ENCODE data around the gene PDCD4. TPM values are rescaled to one million over a fixed set of nuclear protein-coding genes. Genes with fewer than 3 reads are reported as not detected.

Gene PDCD4
- total and polyA plus RNA-seq, 2 donors (not counting 3 experiments of a cell fraction or from before 2014, with no cell fraction given), result 14.4 to 47.9 TPM

DNA sequence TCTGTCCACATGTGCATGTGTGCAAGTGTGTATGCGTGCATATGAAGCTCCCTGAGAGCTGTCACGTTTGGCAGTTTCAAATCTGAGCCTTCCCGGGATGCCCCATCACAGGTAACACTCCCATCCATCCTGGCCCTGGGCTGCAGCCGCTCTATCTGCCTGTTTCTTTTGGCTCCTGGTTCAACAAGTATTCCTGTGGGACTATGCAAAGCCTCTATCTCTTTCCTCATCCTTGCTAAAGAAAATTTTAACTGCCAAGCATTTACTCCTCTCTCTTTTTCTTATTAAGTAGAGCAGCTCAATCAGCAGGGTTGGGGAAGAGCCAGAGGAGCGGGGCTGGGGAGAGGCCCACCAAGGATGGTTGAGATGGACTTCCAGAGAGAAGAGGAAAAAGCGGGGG lies 24.4 kb upstream of the PDCD4 start:
- Histone ChIP-seq H3K4me2 (ENCODE audit: insufficient read depth, low read length) (no peak overlapping the region), H3K27ac (ENCODE audit: insufficient read depth, low read depth, low read length) (no peak overlapping the region), H3K27me3 (ENCODE audit: control insufficient read depth in 2 of 2, insufficient read depth in 2 of 2, low read length in 2 of 2) (peaks cover 0 to 1% of the 10 kb centered on the region in 2 experiments), H3K9ac (replicated peaks; ENCODE audit: extremely low read depth, insufficient read depth, low read length) (no peak overlapping the region), H3K9me1 (replicated peaks; ENCODE audit: control insufficient read depth, extremely low read depth, insufficient read depth, low read length) (no peaks in the 10 kb centered on the region), H2AFZ (ENCODE audit: low read depth, low read length) (no peak overlapping the region), H3K9me3 (replicated peaks; ENCODE audit: control insufficient read depth, insufficient read depth, low read length) (no peaks in the 10 kb centered on the region), H3K79me2 (ENCODE audit: control insufficient read depth, insufficient read depth, low read length) (no peaks in the 10 kb centered on the region), H4K20me1 (replicated peaks; ENCODE audit: control insufficient read depth, extremely low read depth, insufficient read depth, low read length) (no peaks in the 10 kb centered on the region), H3K4me3 (replicated peaks in 1 of 3; ENCODE audit: insufficient read depth in 1 of 3, low read depth in 1 of 3, low read length in 3 of 3) (no peak overlapping the region), H3K4me1 (ENCODE audit: control insufficient read depth, extremely low read depth, insufficient read depth, low read length) (no peaks in the 10 kb centered on the region), H3K36me3 (ENCODE audit: control insufficient read depth in 2 of 2, extremely low read depth in 1 of 2, insufficient read depth in 2 of 2, low read length in 2 of 2) (no peaks in the 10 kb centered on the region)
- CTCF ChIA-PET, result no interaction called here
- no peak for TF ChIP-seq FOS (IDR thresholded peaks at IDR 0.05; ENCODE audit: borderline replicate concordance, insufficient read depth, low read length)
- no peak for TF ChIP-seq JUN (IDR thresholded peaks at IDR 0.05; ENCODE audit: borderline replicate concordance, insufficient read depth, insufficient read length, low read depth)
- no peak for TF ChIP-seq CTCF (IDR thresholded peaks at IDR 0.05; ENCODE audit: extremely low read depth in 1 of 2, insufficient read depth in 1 of 2, low read depth in 1 of 2, low read length in 2 of 2)
- TF ChIP-seq POLR2A (IDR thresholded peaks at IDR 0.05; ENCODE audit: low read depth, low read length), result no peak
- TF ChIP-seq POLR2AphosphoS5 (IDR thresholded peaks at IDR 0.05; ENCODE audit: insufficient read depth, low read depth, low read length), result no peak
- TF ChIP-seq, protein P1, sequence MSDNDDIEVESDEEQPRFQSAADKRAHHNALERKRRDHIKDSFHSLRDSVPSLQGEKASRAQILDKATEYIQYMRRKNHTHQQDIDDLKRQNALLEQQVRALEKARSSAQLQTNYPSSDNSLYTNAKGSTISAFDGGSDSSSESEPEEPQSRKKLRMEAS (IDR thresholded peaks at IDR 0.05; ENCODE audit: insufficient read depth, insufficient read length), result no peak
- no peak for TF ChIP-seq EZH2 (IDR thresholded peaks at IDR 0.05; ENCODE audit: borderline replicate concordance, low read depth, low read length, severe bottlenecking)
- TF ChIP-seq MYC (IDR thresholded peaks at IDR 0.05; ENCODE audit: low read depth, low read length), result no peak
- no peak for TF ChIP-seq GATA2 (IDR thresholded peaks at IDR 0.05; ENCODE audit: insufficient read depth, insufficient read length, low read depth, low read length)
- FAIRE-seq (no peak), DNase-seq (ENCODE audit: low read depth, low spot score) (no peak)
- dilution Hi-C loops (cut with MboI; ENCODE audit: extremely low pct_ligation_motif_present, low sequenced_read_pairs) (no loop called here), intact Hi-C loops (cut with micrococcal nuclease) (no loop called here)
- POLR2A ChIA-PET, result no interaction called here
- no TSS peak for BruUV-seq (replicated peaks)

All from endothelial cell of umbilical vein (primary cell).